ENCODE results near the gene PAN3. TPM values are rescaled to one million over a fixed set of nuclear protein-coding genes. Genes with fewer than 3 reads are reported as not detected.

The PAN3 gene
- total and polyA plus RNA-seq, 2 of the 8 experiments (the other 6 are each of a cell fraction or from before 2014, with no cell fraction given): 12.7 to 39.3 TPM

GRCh38 chr13:28179974-28180373 is 41.6 kb downstream of the PAN3 start:
- H3K23me2 ChIP-seq (ENCODE audit: low read depth, low read length): no peaks in the 10 kb centered on the region
- 0 out of 2 replicates have a peak, but pooled peaks cover 3% of the 10 kb centered on the region for H3K79me1 ChIP-seq (ENCODE audit: low read depth, low read length)
- H3K18ac ChIP-seq (ENCODE audit: extremely low read depth, low read length): no peak overlapping the region
- H3K14ac ChIP-seq (ENCODE audit: insufficient read length): no peak overlapping the region
- DNase-seq (ENCODE audit: low read depth in 1 of 2, low spot score in 2 of 2) (no peak), FAIRE-seq (no peak)
- H2AK5ac ChIP-seq (ENCODE audit: low read depth, low read length): no peak overlapping the region
- H3K23ac ChIP-seq (ENCODE audit: insufficient read length): no peak overlapping the region
- H3K4ac ChIP-seq (replicated peaks; ENCODE audit: insufficient read length, low read depth, low read length): no peak overlapping the region
- no peak overlapping the region for H2AFZ ChIP-seq (ENCODE audit: low read length)
- no peaks in the 10 kb centered on the region for H3K27me3 ChIP-seq (replicated peaks in 1 of 4; ENCODE audit: control insufficient read depth in 3 of 4, extremely low read depth in 1 of 4, insufficient read depth in 3 of 4, low read length in 3 of 4)
- H3K36me3 ChIP-seq (ENCODE audit: control insufficient read depth in 2 of 4, insufficient read depth in 4 of 4, low read length in 3 of 4): peaks cover 0 to 20% (median 6%) of the 10 kb centered on the region in 4 experiments; a peak in 3 of 8 replicates
- H2BK12ac ChIP-seq (ENCODE audit: low read depth, low read length): no peak overlapping the region
- ChIA-PET CTCF (ENCODE audit: partially characterized antibody) (interaction anchor here (0.6 to 0.7 kb wide), 2 partner anchors 10 to 385 kb away, joined by 3 read pairs; no protein-coding TSS in a partner anchor), POLR2A (ENCODE audit: partially characterized antibody) (interaction anchor here (0.6 kb wide), 1 partner anchor 497 kb away, joined by 3 read pairs; no protein-coding TSS in a partner anchor)
- H3K9me3 ChIP-seq (ENCODE audit: insufficient read depth in 2 of 2, low read depth in 1 of 2, low read length in 1 of 2): no peaks in the 10 kb centered on the region
- no peak overlapping the region for H3K56ac ChIP-seq (replicated peaks; ENCODE audit: insufficient read length, low read depth, low read length)
- no peak overlapping the region for H2BK120ac ChIP-seq (replicated peaks; ENCODE audit: low read depth, low read length)
- no peak overlapping the region for H3K9ac ChIP-seq (replicated peaks in 1 of 4; ENCODE audit: extremely low read depth in 1 of 4, low read depth in 3 of 4, low read length in 3 of 4)
- H4K5ac ChIP-seq (ENCODE audit: insufficient read length, low read depth, low read length): no peak overlapping the region
- H3K27ac ChIP-seq (ENCODE audit: low read depth, low read length): no peak overlapping the region
- no peak overlapping the region for H4K91ac ChIP-seq (replicated peaks; ENCODE audit: insufficient read length, low read length)
- TF ChIP-seq ATF3 (IDR thresholded peaks at IDR 0.05; ENCODE audit: insufficient read depth, low read depth, low read length) (no peak), EZH2 (IDR thresholded peaks at IDR 0.05; ENCODE audit: low read depth, low read length, severe bottlenecking) (no peak), POU5F1 (IDR thresholded peaks at IDR 0.05; ENCODE audit: low read depth, low read length) (no peak)
- no peak overlapping the region for H2BK15ac ChIP-seq (ENCODE audit: low read length)
- H3K4me1 ChIP-seq (replicated peaks in 1 of 4; ENCODE audit: control insufficient read depth in 3 of 4, insufficient read depth in 4 of 4, low read length in 3 of 4): peaks cover 0 to 2% (median 0%) of the 10 kb centered on the region in 4 experiments; a peak in 1 of 7 replicates
- no peak overlapping the region for H3K4me3 ChIP-seq (ENCODE audit: extremely low read depth in 1 of 4, insufficient read depth in 2 of 4, low read depth in 3 of 4, low read length in 4 of 4)
- H3K4me2 ChIP-seq (ENCODE audit: insufficient read depth in 1 of 2, low read depth in 2 of 2, low read length in 2 of 2): no peak overlapping the region
- peaks cover 0 to 25% of the 10 kb centered on the region in 2 experiments; a peak in 3 of 4 replicates for H3K79me2 ChIP-seq (ENCODE audit: control insufficient read depth in 1 of 2, insufficient read depth in 2 of 2, low read length in 2 of 2)
- peaks cover 0 to 2% of the 10 kb centered on the region in 2 experiments for H4K20me1 ChIP-seq (replicated peaks in 1 of 2; ENCODE audit: control insufficient read depth in 1 of 2, insufficient read depth in 2 of 2, low read length in 2 of 2)
- no peak overlapping the region for H2BK20ac ChIP-seq (ENCODE audit: low read length)
- no peak overlapping the region for H4K8ac ChIP-seq (ENCODE audit: extremely low read depth, insufficient read depth, low read length)
- no peak overlapping the region for H2BK5ac ChIP-seq (ENCODE audit: low read depth, low read length)
